ENCODE measurements around the gene KRT13. TPM values are rescaled to one million over a fixed set of nuclear protein-coding genes. Genes with fewer than 3 reads are reported as not detected.

The KRT13 gene
- total RNA-seq, 1 experiment from 2014 or later, result not detected

DNA sequence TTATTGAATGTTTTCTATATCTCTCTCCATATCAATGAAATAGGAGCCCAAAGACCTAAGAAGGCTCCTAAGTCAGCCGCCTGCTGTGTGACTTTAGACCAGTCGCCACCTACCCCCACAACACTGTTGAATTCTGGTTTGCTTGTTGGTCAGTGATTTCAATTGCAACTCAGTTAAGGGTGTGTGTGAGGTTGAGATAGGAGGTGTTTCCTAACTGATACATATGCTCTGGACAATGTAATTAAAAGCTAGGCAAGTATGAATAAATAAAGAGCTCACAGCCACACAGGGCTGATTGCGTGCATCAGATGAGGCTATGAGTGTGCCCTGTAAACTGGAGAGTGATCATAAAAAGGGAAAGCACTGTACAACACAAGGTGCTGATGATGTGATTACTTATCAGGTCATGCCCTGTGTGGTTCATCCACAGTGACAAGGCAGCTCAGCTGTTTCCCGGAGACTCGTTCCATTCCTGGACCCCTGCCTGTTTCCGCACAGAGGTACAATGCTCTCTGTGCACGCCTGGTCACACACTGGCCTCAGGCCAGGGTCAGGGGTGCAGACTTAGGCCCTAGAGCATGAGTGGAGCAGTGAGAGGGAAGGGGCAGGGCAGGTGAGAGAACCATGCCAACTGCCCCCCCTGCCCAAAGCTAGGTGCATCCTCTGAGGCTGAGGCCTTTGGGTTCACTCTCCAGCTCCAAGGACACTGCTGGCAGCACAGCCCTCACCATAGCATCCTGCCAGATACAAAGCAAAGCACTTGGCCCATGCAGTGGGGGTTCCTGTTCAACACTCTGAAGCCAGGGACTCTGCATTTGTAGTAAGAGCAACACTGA lies 21.2 kb downstream of the KRT13 start:
- H3K27ac Mint-ChIP-seq (ENCODE audit: low read depth, unreplicated experiment), result no peak overlapping the region
- BruUV-seq (replicated peaks), result no TSS peak
- POLR2A ChIA-PET, result interaction anchor here (0.7 kb wide), 1 partner anchor 23 kb away, joined by 3 read pairs; no protein-coding TSS in a partner anchor
- H3K4me1 Mint-ChIP-seq (ENCODE audit: insufficient read depth, unreplicated experiment), result no peaks in the 10 kb centered on the region
- no peaks in the 10 kb centered on the region for H3K36me3 Mint-ChIP-seq (ENCODE audit: insufficient read depth, unreplicated experiment)
- CTCF ChIA-PET, result interaction anchor here (1.1 to 2.2 kb wide), 2 partner anchors 65 to 575 kb away, joined by 4 to 7 read pairs; no protein-coding TSS in a partner anchor
- H3K27me3 Mint-ChIP-seq (ENCODE audit: insufficient read depth, unreplicated experiment), result no peaks in the 10 kb centered on the region
- H3K4me3 Mint-ChIP-seq (ENCODE audit: unreplicated experiment), result no peak overlapping the region
- no peak for DNase-seq (ENCODE audit: unreplicated experiment)
- H3K9me3 Mint-ChIP-seq (ENCODE audit: unreplicated experiment), result no peaks in the 10 kb centered on the region
- TF ChIP-seq, protein P1, sequence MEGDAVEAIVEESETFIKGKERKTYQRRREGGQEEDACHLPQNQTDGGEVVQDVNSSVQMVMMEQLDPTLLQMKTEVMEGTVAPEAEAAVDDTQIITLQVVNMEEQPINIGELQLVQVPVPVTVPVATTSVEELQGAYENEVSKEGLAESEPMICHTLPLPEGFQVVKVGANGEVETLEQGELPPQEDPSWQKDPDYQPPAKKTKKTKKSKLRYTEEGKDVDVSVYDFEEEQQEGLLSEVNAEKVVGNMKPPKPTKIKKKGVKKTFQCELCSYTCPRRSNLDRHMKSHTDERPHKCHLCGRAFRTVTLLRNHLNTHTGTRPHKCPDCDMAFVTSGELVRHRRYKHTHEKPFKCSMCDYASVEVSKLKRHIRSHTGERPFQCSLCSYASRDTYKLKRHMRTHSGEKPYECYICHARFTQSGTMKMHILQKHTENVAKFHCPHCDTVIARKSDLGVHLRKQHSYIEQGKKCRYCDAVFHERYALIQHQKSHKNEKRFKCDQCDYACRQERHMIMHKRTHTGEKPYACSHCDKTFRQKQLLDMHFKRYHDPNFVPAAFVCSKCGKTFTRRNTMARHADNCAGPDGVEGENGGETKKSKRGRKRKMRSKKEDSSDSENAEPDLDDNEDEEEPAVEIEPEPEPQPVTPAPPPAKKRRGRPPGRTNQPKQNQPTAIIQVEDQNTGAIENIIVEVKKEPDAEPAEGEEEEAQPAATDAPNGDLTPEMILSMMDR (IDR thresholded peaks at IDR 0.05; ENCODE audit: unreplicated experiment), result no peak
- intact Hi-C loops (cut with micrococcal nuclease), result no loop called here

DNA sequence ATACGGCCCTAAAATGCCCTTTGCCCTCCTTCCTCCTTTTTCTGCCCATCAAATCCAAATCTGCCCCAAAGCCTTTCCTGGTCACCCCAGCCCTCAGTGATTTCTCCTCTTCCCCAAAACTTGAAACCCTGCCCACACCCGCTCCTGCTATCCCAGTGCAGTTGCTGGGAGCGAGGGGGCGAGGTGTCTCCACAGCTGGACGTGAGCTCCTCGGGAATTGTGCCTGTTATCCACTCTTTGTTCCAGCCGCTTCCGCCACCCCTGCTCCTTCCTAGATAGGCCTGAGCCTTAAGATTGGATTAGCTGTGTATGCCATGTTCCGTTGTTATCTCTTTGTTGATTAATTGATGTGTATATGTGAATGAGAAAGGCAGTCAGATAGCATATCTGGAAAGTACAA lies 21.9 kb downstream of the KRT13 start:
- Mint-ChIP-seq H3K4me1 (ENCODE audit: insufficient read depth, unreplicated experiment) (no peaks in the 10 kb centered on the region), H3K27me3 (ENCODE audit: insufficient read depth, unreplicated experiment) (no peaks in the 10 kb centered on the region), H3K4me3 (ENCODE audit: unreplicated experiment) (no peak overlapping the region), H3K27ac (ENCODE audit: low read depth, unreplicated experiment) (no peak overlapping the region), H3K9me3 (ENCODE audit: unreplicated experiment) (no peaks in the 10 kb centered on the region), H3K36me3 (ENCODE audit: insufficient read depth, unreplicated experiment) (no peaks in the 10 kb centered on the region)
- DNase-seq (ENCODE audit: unreplicated experiment), result no peak
- TF ChIP-seq, protein P1 (IDR thresholded peaks at IDR 0.05; ENCODE audit: unreplicated experiment), result no peak
- BruUV-seq (replicated peaks), result no TSS peak
- intact Hi-C loops (cut with micrococcal nuclease), result no loop called here
- ChIA-PET CTCF (interaction anchor here (0.8 to 2.2 kb wide), 2 partner anchors 9 to 65 kb away, joined by 4 to 7 read pairs; no protein-coding TSS in a partner anchor), POLR2A (interaction anchor here (0.7 kb wide), 1 partner anchor 574 kb away, joined by 3 read pairs; no protein-coding TSS in a partner anchor)

DNA sequence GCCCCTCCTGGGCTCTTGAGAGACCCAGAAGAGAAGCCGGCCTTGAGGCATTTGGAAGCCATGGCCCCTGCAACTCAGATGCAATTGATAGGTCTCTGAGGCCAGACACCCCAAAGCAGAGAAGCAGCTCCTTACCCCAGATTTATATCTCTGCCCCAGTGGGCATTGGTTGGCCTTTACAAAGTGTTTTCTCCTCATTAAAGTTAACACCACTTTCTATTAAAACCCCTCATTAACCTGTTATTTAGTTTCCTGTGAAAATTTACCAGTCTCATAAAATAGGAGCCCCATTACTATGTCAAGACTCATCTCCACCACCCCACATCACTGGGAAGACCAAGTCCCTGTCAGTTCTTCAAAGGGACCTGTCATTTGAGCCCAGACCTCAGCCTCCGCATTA lies 24.4 kb downstream of the KRT13 start, which contains the start of gene KRT35:
TSS of gene KRT35 (minus strand) at position 116 of the 400 bp plus-strand sequence. CDS start at position 62, 54 bp downstream.
- TF ChIP-seq, protein P1 (IDR thresholded peaks at IDR 0.05; ENCODE audit: unreplicated experiment), result no peak
- CTCF ChIA-PET, result interaction anchor here (1.1 kb wide), 1 partner anchor 15 kb away, joined by 4 read pairs; no protein-coding TSS in a partner anchor
- no TSS peak for BruUV-seq (replicated peaks)
- H3K4me3 Mint-ChIP-seq (ENCODE audit: unreplicated experiment), result no peak within 1 kb of the TSS
- H3K4me1 Mint-ChIP-seq (ENCODE audit: insufficient read depth, unreplicated experiment), result no peaks in the 10 kb centered on the region
- intact Hi-C loops (cut with micrococcal nuclease), result no loop called here
- H3K27ac Mint-ChIP-seq (ENCODE audit: low read depth, unreplicated experiment), result no peak within 1 kb of the TSS
- DNase-seq (ENCODE audit: unreplicated experiment), result no peak
- POLR2A ChIA-PET, result no interaction called here
- H3K9me3 Mint-ChIP-seq (ENCODE audit: unreplicated experiment), result no peaks in the 10 kb centered on the region
- H3K36me3 Mint-ChIP-seq (ENCODE audit: insufficient read depth, unreplicated experiment), result no peaks in the 10 kb centered on the region
- no peaks in the 10 kb centered on the region for H3K27me3 Mint-ChIP-seq (ENCODE audit: insufficient read depth, unreplicated experiment)

DNA sequence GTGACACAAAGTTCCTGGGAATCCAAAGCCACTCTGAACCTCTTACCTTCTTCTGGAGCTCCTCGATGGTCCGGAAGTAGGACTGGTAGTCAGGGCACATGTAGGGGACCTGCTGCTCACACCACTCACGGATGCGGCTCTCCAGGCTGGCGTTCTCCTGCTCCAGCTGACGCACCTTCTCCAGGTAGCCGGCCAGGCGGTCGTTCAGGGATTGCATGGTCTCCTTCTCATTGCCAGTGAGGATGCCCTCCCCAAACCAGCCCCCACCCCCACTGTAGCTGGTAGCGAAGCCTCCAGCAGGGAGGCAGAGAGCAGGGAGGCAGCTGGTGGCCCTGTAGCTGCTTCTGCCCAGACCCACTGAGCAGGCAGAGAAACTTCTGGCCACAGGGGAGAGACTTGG lies 24.8 kb downstream of the KRT13 start:
- intact Hi-C loops (cut with micrococcal nuclease), result no loop called here
- Mint-ChIP-seq H3K27ac (ENCODE audit: low read depth, unreplicated experiment) (no peak overlapping the region), H3K4me3 (ENCODE audit: unreplicated experiment) (no peak overlapping the region), H3K4me1 (ENCODE audit: insufficient read depth, unreplicated experiment) (no peaks in the 10 kb centered on the region), H3K36me3 (ENCODE audit: insufficient read depth, unreplicated experiment) (no peaks in the 10 kb centered on the region), H3K27me3 (ENCODE audit: insufficient read depth, unreplicated experiment) (no peaks in the 10 kb centered on the region), H3K9me3 (ENCODE audit: unreplicated experiment) (no peaks in the 10 kb centered on the region)
- TF ChIP-seq, protein P1 (IDR thresholded peaks at IDR 0.05; ENCODE audit: unreplicated experiment), result no peak
- ChIA-PET POLR2A (interaction anchor here (0.6 kb wide), 1 partner anchor 12 kb away, joined by 3 read pairs; no protein-coding TSS in a partner anchor), CTCF (interaction anchor here (0.5 to 1.1 kb wide), 2 partner anchors 15 to 1857 kb away, joined by 4 read pairs; no protein-coding TSS in a partner anchor)
- DNase-seq (ENCODE audit: unreplicated experiment), result no peak
- no TSS peak for BruUV-seq (replicated peaks)
